Neural cell (in vitro differentiated cells): ENCODE data around the gene GRK1. TPM values are rescaled to one million over a fixed set of nuclear protein-coding genes. Genes with fewer than 3 reads are reported as not detected.

Source experiments
- H2AFZ ChIP-seq: fragments of 200-600, 300-800 bp; sonication (generic), shearing (Covaris generic); 2 replicates; pipeline ENCODE4 v1.6.0; 2014; ENCODE audit warnings: low read depth, mild to moderate bottlenecking, antibody characterized with exemption, low read length, moderate library complexity
- H3F3A ChIP-seq: fragments of 200-600 bp; shearing (Covaris generic); 2 replicates; pipeline ENCODE4 v1.6.1; 2016; ENCODE audit warnings: mild to moderate bottlenecking, moderate library complexity, mixed read lengths, antibody characterized with exemption, low read length; ENCODE audit not compliant: insufficient read depth, poor library complexity, severe bottlenecking
- H3K27ac ChIP-seq: fragments of 200-600, 300-800 bp; sonication (generic), shearing (Covaris generic); 2 replicates; pipeline ENCODE4 v1.5.1; 2014; ENCODE audit warnings: mild to moderate bottlenecking, low read length, moderate library complexity
- H3K27me3 ChIP-seq: fragments of 300-800, 200-600 bp; sonication (generic), shearing (Covaris generic); 2 replicates; pipeline ENCODE4 v1.6.0; 2014; ENCODE audit warnings: mild to moderate bottlenecking, low read depth, low read length, moderate library complexity; ENCODE audit not compliant: insufficient read depth
- H3K36me3 ChIP-seq: fragments of 300-800, 200-600 bp; sonication (generic), shearing (Covaris generic); 2 replicates; pipeline ENCODE4 v1.5.1; 2014; ENCODE audit warnings: mild to moderate bottlenecking, antibody characterized with exemption, low read length, moderate library complexity; ENCODE audit not compliant: insufficient read depth
- H3K4me2 ChIP-seq: fragments of 300-800, 200-600 bp; sonication (generic), shearing (Covaris generic); 2 replicates; pipeline ENCODE4 v1.6.0; 2014; ENCODE audit warnings: mild to moderate bottlenecking, low read length
- H3K4me3 ChIP-seq: fragments of 300-800, 200-600 bp; sonication (generic), shearing (Covaris generic); 2 replicates; pipeline ENCODE4 v1.5.1; 2014; ENCODE audit warnings: mild to moderate bottlenecking, low read length, moderate library complexity
- H3K79me2 ChIP-seq: fragments of 200-600 bp; shearing (Covaris generic); replicated peaks from 2 replicates; pipeline ENCODE4 v1.6.0; 2014; ENCODE audit warnings: mild to moderate bottlenecking, low read length, moderate library complexity; ENCODE audit not compliant: insufficient read depth
- H3K9ac ChIP-seq: fragments of 300-800, 200-600 bp; sonication (generic), shearing (Covaris generic); 2 replicates; pipeline ENCODE4 v1.6.1; 2016; ENCODE audit warnings: mild to moderate bottlenecking, low read length, mixed read lengths
- H3K9me2 ChIP-seq: fragments of 200-600 bp; shearing (Covaris generic); 2 replicates; pipeline ENCODE4 v1.6.1; 2016; ENCODE audit warnings: mild to moderate bottlenecking, low read length, mixed read lengths; ENCODE audit not compliant: insufficient read depth
- H3K9me3 ChIP-seq: fragments of 200-600, 300-800 bp; sonication (generic), shearing (Covaris generic); 2 replicates; pipeline ENCODE4 v1.6.1; 2016; ENCODE audit warnings: mild to moderate bottlenecking, mixed run types, low read length, moderate library complexity, mixed read lengths
- H4K20me1 ChIP-seq: fragments of 200-600 bp; shearing (Covaris generic); 2 replicates; pipeline ENCODE4 v1.6.1; 2016; ENCODE audit warnings: mild to moderate bottlenecking, mixed run types; ENCODE audit not compliant: insufficient read depth
- CTCF ChIP-seq: fragments of 450-650 bp; IDR thresholded peaks from 2 replicates; pipeline ENCODE4 v1.5.1; 2014; ENCODE audit warnings: antibody characterized with exemption, mild to moderate bottlenecking, moderate library complexity; ENCODE audit not compliant: poor library complexity, severe bottlenecking
- EP300 ChIP-seq: fragments of 450-650 bp; conservative IDR thresholded peaks from 2 replicates; pipeline ENCODE4 v1.6.1; 2014; ENCODE audit warnings: antibody characterized with exemption, mild to moderate bottlenecking, moderate library complexity; ENCODE audit not compliant: poor library complexity, severe bottlenecking
- EZH2 ChIP-seq: fragments of 200-600, 300-800 bp; shearing (Covaris generic), sonication (generic); IDR thresholded peaks from 2 replicates; pipeline ENCODE4 v1.6.1; 2014; ENCODE audit warnings: antibody characterized with exemption, low read length, borderline replicate concordance, mild to moderate bottlenecking; ENCODE audit not compliant: insufficient read depth, poor library complexity, severe bottlenecking
- POLR2AphosphoS5 ChIP-seq: IDR thresholded peaks from 2 replicates; pipeline ENCODE4 v1.6.1; 2012
- RAD21 ChIP-seq: fragments of 450-650 bp; conservative IDR thresholded peaks from 2 replicates; pipeline ENCODE4 v1.6.1; 2014; ENCODE audit warnings: antibody characterized with exemption, mild to moderate bottlenecking, moderate library complexity
- REST ChIP-seq: IDR thresholded peaks from 2 replicates; pipeline ENCODE4 v1.6.1; 2012; ENCODE audit warnings: borderline replicate concordance
- SMC3 ChIP-seq: fragments of 450-650 bp; conservative IDR thresholded peaks from 2 replicates; pipeline ENCODE4 v1.6.1; 2014; ENCODE audit warnings: antibody characterized with exemption, mild to moderate bottlenecking, moderate library complexity; ENCODE audit not compliant: poor library complexity
- TAF1 ChIP-seq: IDR thresholded peaks from 2 replicates; pipeline ENCODE4 v1.6.1; 2012; ENCODE audit warnings: low read depth
- polyA plus RNA-seq: library from polyadenylated mRNA; depleted of rRNA; stranded (reverse); fragments of >200 nt; gene quantifications from 2 replicates; pipeline ENCODE4 v1.2.3, GENCODE V29; 2014

The GRK1 gene
- polyA plus RNA-seq, 1 donor from 2014 or later, result 0.06 TPM

- H2AFZ ChIP-seq, result no peak overlapping the region
- no peak overlapping the region for H3K4me3 ChIP-seq
- no peak overlapping the region for H3K27ac ChIP-seq
- H3K9me2 ChIP-seq, result no peaks in the 10 kb centered on the region
- H3K9me3 ChIP-seq, result no peaks in the 10 kb centered on the region
- no peaks in the 10 kb centered on the region for H4K20me1 ChIP-seq
- no peak overlapping the region for H3K9ac ChIP-seq
- no peak overlapping the region for H3K4me2 ChIP-seq
- H3K79me2 ChIP-seq, result no peaks in the 10 kb centered on the region
- H3K27me3 ChIP-seq, result no peaks in the 10 kb centered on the region
- TF ChIP-seq TAF1 (no peak), CTCF (no peak), POLR2AphosphoS5 (no peak), EZH2 (no peak), EP300 (no peak), REST (no peak), RAD21 (no peak), SMC3 (no peak)
- peaks cover 11% of the 10 kb centered on the region for H3K36me3 ChIP-seq
- no peaks in the 10 kb centered on the region for H3F3A ChIP-seq
These were observed 31.3 kb upstream of the GRK1 start for GRCh38 chr13:113635709-113636108.

- TF ChIP-seq POLR2AphosphoS5, result no peak
- H3K36me3 ChIP-seq, result peaks cover 11% of the 10 kb centered on the region
- H3K27me3 ChIP-seq, result no peaks in the 10 kb centered on the region
- no peaks in the 10 kb centered on the region for H4K20me1 ChIP-seq
- H3K9me2 ChIP-seq, result no peaks in the 10 kb centered on the region
- no peak overlapping the region for H2AFZ ChIP-seq
- no peaks in the 10 kb centered on the region for H3F3A ChIP-seq
- H3K9me3 ChIP-seq, result no peaks in the 10 kb centered on the region
- no peak overlapping the region for H3K9ac ChIP-seq
- no peaks in the 10 kb centered on the region for H3K79me2 ChIP-seq
- no peak overlapping the region for H3K27ac ChIP-seq
- no peak overlapping the region for H3K4me3 ChIP-seq
- no peak overlapping the region for H3K4me2 ChIP-seq
These were observed 30.6 kb upstream of the GRK1 start for GRCh38 chr13:113636266-113636963.
